ENCODE results near the gene EIF1AX. TPM values are rescaled to one million over a fixed set of nuclear protein-coding genes. Genes with fewer than 3 reads are reported as not detected.

The EIF1AX gene, protein sequence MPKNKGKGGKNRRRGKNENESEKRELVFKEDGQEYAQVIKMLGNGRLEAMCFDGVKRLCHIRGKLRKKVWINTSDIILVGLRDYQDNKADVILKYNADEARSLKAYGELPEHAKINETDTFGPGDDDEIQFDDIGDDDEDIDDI
- total RNA-seq (2021; ENCODE audit: unreplicated experiment), result 67.6 TPM
- 41.0 TPM for polyA plus RNA-seq (2012; ENCODE audit: insufficient read length)
- Bru-seq, nascent RNA, result percentile 88 among the genes with signal in this experiment
- BruChase-seq, experiment 1, labeled RNA remaining after a 2-hour chase, result percentile 93 among the genes with signal in this experiment
- BruChase-seq, experiment 2, labeled RNA remaining after a 6-hour chase, result percentile 97 among the genes with signal in this experiment
- long read RNA-seq, full-length matches to known transcripts, result 58 of 87 reads
- long read RNA-seq, partial matches to known transcripts, result 6 of 87 reads
- long read RNA-seq, other reads (novel, unspliced or antisense), result 23 of 87 reads

- Histone ChIP-seq H3K27ac (ENCODE audit: low read length) (peak within 1 kb of the TSS; percentile 76), H3K36me3 (ENCODE audit: control insufficient read depth, insufficient read depth, low read length) (no peaks in the 10 kb centered on the region; the same call in 1 of the 2 replicates), H3K9me3 (ENCODE audit: control insufficient read depth, insufficient read depth, low read depth, low read length) (no peaks in the 10 kb centered on the region), H3K27me3 (ENCODE audit: control insufficient read depth, insufficient read depth, low read length) (no peaks in the 10 kb centered on the region), H3K4me1 (ENCODE audit: control insufficient read depth, insufficient read depth, low read length) (peaks cover 4% of the 10 kb centered on the region; the same call in 1 of the 2 replicates), H3K4me3 (ENCODE audit: low read depth in 2 of 2, low read length in 2 of 2) (peak within 1 kb of the TSS; percentile 69 to 77)
- TF ChIP-seq SIN3A (IDR thresholded peaks at IDR 0.05; ENCODE audit: borderline replicate concordance, insufficient read depth, low read depth, low read length) (0 out of 2 replicates have a peak, but pooled peaks have one; percentile 45), POLR2AphosphoS5 (IDR thresholded peaks at IDR 0.05; ENCODE audit: low read depth, low read length) (no peak), TCF7L2 (IDR thresholded peaks at IDR 0.05; ENCODE audit: low read depth, low read length) (peak; percentile 79), REST (IDR thresholded peaks at IDR 0.05; ENCODE audit: insufficient read depth in 1 of 2, low read depth in 2 of 2, low read length in 1 of 2) (no peak)
- TF ChIP-seq, protein P1, sequence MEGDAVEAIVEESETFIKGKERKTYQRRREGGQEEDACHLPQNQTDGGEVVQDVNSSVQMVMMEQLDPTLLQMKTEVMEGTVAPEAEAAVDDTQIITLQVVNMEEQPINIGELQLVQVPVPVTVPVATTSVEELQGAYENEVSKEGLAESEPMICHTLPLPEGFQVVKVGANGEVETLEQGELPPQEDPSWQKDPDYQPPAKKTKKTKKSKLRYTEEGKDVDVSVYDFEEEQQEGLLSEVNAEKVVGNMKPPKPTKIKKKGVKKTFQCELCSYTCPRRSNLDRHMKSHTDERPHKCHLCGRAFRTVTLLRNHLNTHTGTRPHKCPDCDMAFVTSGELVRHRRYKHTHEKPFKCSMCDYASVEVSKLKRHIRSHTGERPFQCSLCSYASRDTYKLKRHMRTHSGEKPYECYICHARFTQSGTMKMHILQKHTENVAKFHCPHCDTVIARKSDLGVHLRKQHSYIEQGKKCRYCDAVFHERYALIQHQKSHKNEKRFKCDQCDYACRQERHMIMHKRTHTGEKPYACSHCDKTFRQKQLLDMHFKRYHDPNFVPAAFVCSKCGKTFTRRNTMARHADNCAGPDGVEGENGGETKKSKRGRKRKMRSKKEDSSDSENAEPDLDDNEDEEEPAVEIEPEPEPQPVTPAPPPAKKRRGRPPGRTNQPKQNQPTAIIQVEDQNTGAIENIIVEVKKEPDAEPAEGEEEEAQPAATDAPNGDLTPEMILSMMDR (IDR thresholded peaks at IDR 0.05), result no peak
- ATAC-seq, result peak; percentile 99
- POLR2A ChIA-PET, result no interaction called here
- peak; percentile 71 for DNase-seq (ENCODE audit: low read depth, low spot score)
- intact Hi-C loops (cut with micrococcal nuclease; ENCODE audit: unreplicated experiment) (no loop called here), in situ Hi-C loops (cut with HindIII; ENCODE audit: low pct_unique_long_range_greater_than_20kb, low sequenced_read_pairs) (no loop called here)
- CTCF ChIA-PET, result no interaction called here
- no TSS peak for BruUV-seq (replicated peaks)
Observed at GRCh38 chrX:20141281-20142220, at the start of gene EIF1AX. Gene EIF1AX (minus strand): TSS chrX:20141838. CDS start chrX:20141640, 198 bp downstream.

- ATAC-seq (no peak), DNase-seq (ENCODE audit: low read depth, low spot score) (no peak)
- TF ChIP-seq POLR2AphosphoS5 (IDR thresholded peaks at IDR 0.05; ENCODE audit: low read depth, low read length) (no peak), SIN3A (IDR thresholded peaks at IDR 0.05; ENCODE audit: borderline replicate concordance, insufficient read depth, low read depth, low read length) (no peak)
- ChIA-PET POLR2A (no interaction called here), CTCF (no interaction called here)
- H3K36me3 ChIP-seq (ENCODE audit: control insufficient read depth, insufficient read depth, low read length), result no peaks in the 10 kb centered on the region; the same call in 1 of the 2 replicates
- H3K4me3 ChIP-seq (ENCODE audit: low read depth in 2 of 2, low read length in 2 of 2), result no peak overlapping the region
- intact Hi-C loops (cut with micrococcal nuclease; ENCODE audit: unreplicated experiment) (no loop called here), in situ Hi-C loops (cut with HindIII; ENCODE audit: low pct_unique_long_range_greater_than_20kb, low sequenced_read_pairs) (no loop called here)
- BruUV-seq (replicated peaks), result no TSS peak
- no peaks in the 10 kb centered on the region for H3K27me3 ChIP-seq (ENCODE audit: control insufficient read depth, insufficient read depth, low read length)
- H3K4me1 ChIP-seq (ENCODE audit: control insufficient read depth, insufficient read depth, low read length), result no peaks in the 10 kb centered on the region
- H3K27ac ChIP-seq (ENCODE audit: low read length), result no peak overlapping the region
- H3K9me3 ChIP-seq (ENCODE audit: control insufficient read depth, insufficient read depth, low read depth, low read length), result no peaks in the 10 kb centered on the region
Observed at GRCh38 chrX:20189171-20189570, 47.5 kb upstream of the EIF1AX start.

Measured in Panc1 (cell line).